Fibroblast of villous mesenchyme (primary cell): ENCODE data around the gene CHRNA4. TPM values are rescaled to one million over a fixed set of nuclear protein-coding genes. Genes with fewer than 3 reads are reported as not detected.

Source experiments
- DNase-seq: peaks from one replicate; pipeline ENCODE4 v3.0.0-alpha.2; 2010; ENCODE audit warnings: low read depth
- H3K4me3 ChIP-seq: 2 replicates; pipeline ENCODE4 v1.5.1; 2011; ENCODE audit warnings: low read depth, mild to moderate bottlenecking, low read length
- CTCF ChIP-seq: IDR thresholded peaks from 2 replicates; pipeline ENCODE4 v1.5.1; 2012; ENCODE audit warnings: low read depth, mild to moderate bottlenecking, low read length; ENCODE audit not compliant: insufficient read depth
- total RNA-seq: library from RNA; depleted of rRNA; stranded (reverse); fragments of >200 nt; gene quantifications from 2 replicates; pipeline ENCODE4 v1.2.3, GENCODE V29; 2012

The CHRNA4 gene
- total RNA-seq, 1 donor = not detected

- TF ChIP-seq CTCF = no peak
- no peak overlapping the region for H3K4me3 ChIP-seq
- DNase-seq = no peak
Observed at GRCh38 chr20:63362436-63363009, 1.4 kb upstream of the CHRNA4 start.

DNA sequence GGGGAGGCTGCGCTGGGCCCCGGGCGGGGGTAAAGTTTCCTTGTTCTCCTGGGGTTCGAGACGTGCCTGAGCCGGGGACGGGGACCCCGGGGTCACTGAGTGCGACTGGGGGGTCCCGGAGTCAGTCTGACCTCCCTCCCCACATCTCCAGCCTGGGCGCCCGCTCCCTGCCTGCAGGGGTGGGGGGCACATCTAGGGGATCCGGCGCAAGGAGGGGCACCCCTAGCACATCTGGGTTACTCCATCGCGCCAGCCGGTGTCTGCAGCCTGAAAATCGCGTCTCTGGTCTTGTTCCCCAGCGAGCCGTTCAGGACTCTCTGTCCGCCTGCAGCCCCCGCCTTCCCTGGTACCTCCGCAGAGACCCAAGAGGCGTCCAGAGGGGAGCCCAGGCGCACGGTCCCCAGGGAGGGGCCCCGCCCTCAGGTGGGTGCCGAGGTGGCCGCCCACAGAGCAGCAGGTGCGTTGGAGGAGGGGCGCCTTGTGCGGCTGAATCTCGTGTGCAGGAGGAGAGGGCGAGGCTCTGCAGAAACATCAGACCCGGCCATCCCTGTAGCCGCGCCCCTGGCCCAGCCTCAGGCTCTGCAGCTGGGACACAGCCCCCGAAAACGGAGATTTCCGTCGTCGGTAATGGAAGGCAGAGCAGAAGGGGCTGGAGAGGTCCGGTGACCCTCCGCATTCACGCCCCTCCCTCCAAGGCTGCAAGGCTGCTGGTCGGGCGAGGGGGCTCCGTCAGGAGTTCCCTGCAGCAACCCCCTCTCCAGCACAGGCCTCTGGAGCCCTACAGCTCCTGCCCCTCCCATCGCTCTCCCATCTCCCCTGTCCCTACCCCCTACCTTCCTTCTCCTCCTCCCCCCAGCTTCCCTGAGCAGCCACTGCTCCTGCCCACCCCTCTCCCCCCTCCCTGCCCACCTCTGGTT is 628 bp upstream of the CHRNA4 start:
- H3K4me3 ChIP-seq = no peak overlapping the region
- DNase-seq = no peak
- no peak for TF ChIP-seq CTCF

GRCh38 chr20:63359937-63360849 is 956 bp downstream of the CHRNA4 start:
- no peak for TF ChIP-seq CTCF
- no peak for DNase-seq
- no peak overlapping the region for H3K4me3 ChIP-seq

- no peak for DNase-seq
- no peak for TF ChIP-seq CTCF
- H3K4me3 ChIP-seq = no peak overlapping the region
Observed at GRCh38 chr20:63359164-63359934, 1.8 kb downstream of the CHRNA4 start.

DNA sequence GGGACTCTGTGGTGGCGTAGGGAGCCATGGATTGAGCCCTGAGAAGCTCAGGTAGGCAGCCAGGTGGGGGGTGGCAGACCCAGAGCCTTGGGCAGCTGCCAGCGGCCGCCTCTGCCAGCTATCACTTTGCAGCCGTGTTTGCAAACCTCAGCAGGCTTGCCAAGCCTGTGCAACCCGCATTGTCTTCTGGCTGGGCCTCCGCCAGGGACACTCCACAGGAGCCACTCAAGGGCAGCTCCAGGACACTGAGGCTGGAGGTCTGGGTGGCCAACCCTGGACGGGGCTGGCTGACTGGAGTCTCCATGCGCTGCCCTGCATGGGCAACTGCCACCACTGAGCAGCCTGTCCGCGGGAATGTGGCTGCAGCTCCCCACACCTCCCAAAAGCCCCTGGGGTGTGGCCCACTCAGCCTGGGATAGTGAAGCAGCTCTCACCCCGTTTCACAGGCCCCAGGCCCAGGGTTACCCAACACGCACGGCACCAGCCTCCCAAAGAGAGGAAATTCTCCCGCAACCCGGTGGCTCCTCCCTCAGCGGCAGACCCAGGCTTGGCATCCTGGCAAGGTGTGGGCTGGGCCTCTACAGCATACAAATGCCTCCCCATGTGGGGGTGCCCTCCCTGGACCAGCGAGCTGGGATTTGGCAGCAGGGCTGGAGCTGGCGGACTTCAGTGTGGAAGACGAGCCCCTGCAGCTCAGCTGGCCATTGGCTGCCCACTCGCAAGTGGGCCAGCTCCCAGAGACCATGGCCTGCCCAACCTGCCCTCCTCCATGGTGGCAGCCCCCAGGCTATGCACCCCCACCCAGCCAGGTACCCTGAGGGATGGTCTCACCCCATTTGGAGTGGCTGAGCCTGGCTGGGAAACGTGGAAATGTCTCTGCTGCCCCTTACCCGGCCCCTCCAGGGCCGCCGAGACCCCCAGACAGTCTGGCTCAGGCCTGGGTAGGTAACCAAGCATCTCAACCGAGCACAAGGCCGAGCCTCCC is 2.9 kb downstream of the CHRNA4 start:
- H3K4me3 ChIP-seq = no peak overlapping the region
- DNase-seq = no peak
- no peak for TF ChIP-seq CTCF
